Stomach (tissue), 4 donors: ENCODE results near the gene GRAMD2B.

ENCODE experiments used
- EP300 ChIP-seq: sonication (generic); formaldehyde crosslinking; IDR thresholded peaks from one replicate; pipeline ENCODE4 v1.6.1; 2017; ENCODE audit warnings: antibody characterized with exemption
- POLR2A ChIP-seq, 4 donors: fragments of 450-650 bp; IDR thresholded peaks; one replicate each; pipeline ENCODE4 v1.6.1; 2016; ENCODE audit warnings: antibody characterized with exemption in 4 of 4, control low read depth in 2 of 4, mild to moderate bottlenecking in 1 of 4, moderate library complexity in 1 of 4
- POLR2AphosphoS5 ChIP-seq, 3 donors: sonication (generic); formaldehyde crosslinking; IDR thresholded peaks; one replicate each; pipeline ENCODE4 v1.6.1; 2016; ENCODE audit warnings: antibody characterized with exemption in 3 of 3
- TF ChIP-seq, protein P1 (sequence below), 7 experiments: fragments of 450-650 bp in 4 of 7; fragments of 200-600 bp in 3 of 7; sonication (generic) in 3 of 7; IDR thresholded peaks; one replicate each; pipeline ENCODE4 v1.5.1; 2016 to 2019; ENCODE audit warnings: antibody characterized with exemption in 7 of 7, control low read depth in 2 of 7, mild to moderate bottlenecking in 1 of 7

DNA sequence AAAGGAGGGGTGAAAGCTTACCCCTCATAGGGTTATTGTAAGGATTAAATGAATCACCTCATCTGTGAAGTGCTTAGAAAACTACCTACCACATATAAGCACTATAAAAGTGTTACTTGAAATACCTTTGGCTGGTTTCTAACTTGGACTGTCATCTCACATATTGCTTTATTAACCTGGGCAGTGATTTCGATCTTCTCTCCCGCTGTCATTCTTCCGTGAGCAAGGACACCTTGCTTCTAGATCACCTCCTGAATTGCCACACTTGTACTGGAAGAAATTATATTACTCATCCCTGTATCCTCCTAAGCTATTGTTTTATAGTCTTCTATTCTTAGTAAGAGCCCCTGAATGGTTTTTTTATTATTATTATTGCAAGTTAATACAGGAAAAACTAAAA, 34.0 kb upstream of the GRAMD2B start:
- TF ChIP-seq, protein P1, sequence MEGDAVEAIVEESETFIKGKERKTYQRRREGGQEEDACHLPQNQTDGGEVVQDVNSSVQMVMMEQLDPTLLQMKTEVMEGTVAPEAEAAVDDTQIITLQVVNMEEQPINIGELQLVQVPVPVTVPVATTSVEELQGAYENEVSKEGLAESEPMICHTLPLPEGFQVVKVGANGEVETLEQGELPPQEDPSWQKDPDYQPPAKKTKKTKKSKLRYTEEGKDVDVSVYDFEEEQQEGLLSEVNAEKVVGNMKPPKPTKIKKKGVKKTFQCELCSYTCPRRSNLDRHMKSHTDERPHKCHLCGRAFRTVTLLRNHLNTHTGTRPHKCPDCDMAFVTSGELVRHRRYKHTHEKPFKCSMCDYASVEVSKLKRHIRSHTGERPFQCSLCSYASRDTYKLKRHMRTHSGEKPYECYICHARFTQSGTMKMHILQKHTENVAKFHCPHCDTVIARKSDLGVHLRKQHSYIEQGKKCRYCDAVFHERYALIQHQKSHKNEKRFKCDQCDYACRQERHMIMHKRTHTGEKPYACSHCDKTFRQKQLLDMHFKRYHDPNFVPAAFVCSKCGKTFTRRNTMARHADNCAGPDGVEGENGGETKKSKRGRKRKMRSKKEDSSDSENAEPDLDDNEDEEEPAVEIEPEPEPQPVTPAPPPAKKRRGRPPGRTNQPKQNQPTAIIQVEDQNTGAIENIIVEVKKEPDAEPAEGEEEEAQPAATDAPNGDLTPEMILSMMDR (IDR thresholded peaks at IDR 0.05) = no peak
- TF ChIP-seq POLR2A (IDR thresholded peaks at IDR 0.05) (no peak), EP300 (no peak), POLR2AphosphoS5 (IDR thresholded peaks at IDR 0.05) (no peak)
